HepG2 (cell line): Measurements from ENCODE around the gene GRM2. TPM values are rescaled to one million over a fixed set of nuclear protein-coding genes. Genes with fewer than 3 reads are reported as not detected.
A peak's percentile ranks its signal among the peaks of the same experiment; 100 is the strongest.

ENCODE experiments used
- ATAD3A ChIP-seq: sonication (generic); formaldehyde crosslinking; IDR thresholded peaks from 2 replicates; pipeline ENCODE4 v1.4.0; 2020; ENCODE audit warnings: missing genetic modification reagents
- ATM ChIP-seq: fragments of 450-650 bp; IDR thresholded peaks from 2 replicates; pipeline ENCODE4 v1.7.1; 2017; ENCODE audit warnings: mild to moderate bottlenecking, borderline replicate concordance
- FOXA3 ChIP-seq: IDR thresholded peaks from 2 replicates; pipeline ENCODE4 v1.6.1; 2016; ENCODE audit warnings: missing genetic modification reagents, missing compliant biosample characterization
- HOXA5 ChIP-seq: sonication (generic); formaldehyde crosslinking; IDR thresholded peaks from 2 replicates; pipeline ENCODE4 v1.4.0; 2020; ENCODE audit warnings: missing genetic modification reagents
- MEF2D ChIP-seq: sonication (generic); formaldehyde crosslinking; IDR thresholded peaks from 2 replicates; pipeline ENCODE4 v1.5.1; 2020; ENCODE audit warnings: mild to moderate bottlenecking, missing genetic modification reagents
- MIER3 ChIP-seq: IDR thresholded peaks from 2 replicates; pipeline ENCODE4 v1.6.1; 2016; ENCODE audit warnings: missing compliant biosample characterization, borderline replicate concordance
- MYC ChIP-seq: sonication (generic); formaldehyde crosslinking; IDR thresholded peaks from 2 replicates; pipeline ENCODE4 v1.9.0; 2021; ENCODE audit warnings: missing genetic modification reagents, borderline replicate concordance
- NFRKB ChIP-seq: fragments of 450-650 bp; IDR thresholded peaks from 2 replicates; pipeline ENCODE4 v1.6.1; 2017
- RBM22 ChIP-seq: fragments of 200-400 bp; formaldehyde crosslinking; optimal IDR thresholded peaks from 2 replicates; pipeline ENCODE3; 2017; ENCODE audit warnings: mild to moderate bottlenecking, low read length, moderate library complexity
- SIN3B ChIP-seq: fragments of 150-350 bp; IDR thresholded peaks from 2 replicates; pipeline ENCODE4 v1.6.1; 2014; ENCODE audit warnings: low read length
- SIX4 ChIP-seq: sonication (generic); formaldehyde crosslinking; IDR thresholded peaks from 2 replicates; pipeline ENCODE4 v1.4.0; 2020; ENCODE audit warnings: missing genetic modification reagents
- STAG1 ChIP-seq: sonication (generic); formaldehyde crosslinking; IDR thresholded peaks from 2 replicates; pipeline ENCODE4 v1.4.0; 2020; ENCODE audit warnings: missing genetic modification reagents
- STAT5B ChIP-seq: sonication (generic); formaldehyde crosslinking; IDR thresholded peaks from 2 replicates; pipeline ENCODE4 v1.4.0; 2020; ENCODE audit warnings: missing genetic modification reagents
- SUZ12 ChIP-seq: fragments of 150-350 bp; IDR thresholded peaks from 2 replicates; pipeline ENCODE4 v1.6.1; 2014; ENCODE audit warnings: low read depth, low read length
- ZFP36L2 ChIP-seq: sonication (generic); formaldehyde crosslinking; IDR thresholded peaks from 2 replicates; pipeline ENCODE4 v1.4.0; 2020; ENCODE audit warnings: missing genetic modification reagents
- ZIK1 ChIP-seq: sonication (generic); formaldehyde crosslinking; IDR thresholded peaks from 2 replicates; pipeline ENCODE4 v1.5.0; 2020; ENCODE audit warnings: mild to moderate bottlenecking, low read depth, missing genetic modification reagents, borderline replicate concordance
- ZNF430 ChIP-seq: sonication (generic); formaldehyde crosslinking; IDR thresholded peaks from 2 replicates; pipeline ENCODE4 v1.9.0; 2021; ENCODE audit warnings: mild to moderate bottlenecking, missing genetic modification reagents
- ZNF556 ChIP-seq: sonication (generic); formaldehyde crosslinking; IDR thresholded peaks from 2 replicates; pipeline ENCODE4 v1.4.0; 2020; ENCODE audit warnings: mild to moderate bottlenecking, missing genetic modification reagents, borderline replicate concordance
- ZSCAN9 ChIP-seq: IDR thresholded peaks from 2 replicates; pipeline ENCODE4 v1.6.1; 2016; ENCODE audit warnings: borderline replicate concordance
- polyA plus RNA-seq, 8 experiments: library from polyadenylated mRNA; depleted of rRNA in 3 of 8; stranded (reverse) in 7 of 8; unstranded in 1 of 8; fragments of >200 nt; fragmentation: Illumina TruSeq in 4 of 8; extraction: Trizol in 4 of 8; gene quantifications; 2 replicates each; pipeline versions ENCODE4 v1.2.1 to v1.2.3, GENCODE V29; 2011 to 2016; ENCODE audit warnings: low read depth in 4 of 8, missing spikeins in 1 of 8, mixed read lengths in 1 of 8; ENCODE audit not compliant: insufficient read depth in 1 of 8
- total RNA-seq, 5 experiments: library from RNA; depleted of rRNA; stranded (reverse); fragments of >200 nt; fragmentation: Illumina TruSeq; extraction: Trizol; gene quantifications; 2 replicates each; pipeline ENCODE4 v1.2.3, GENCODE V29; 2016; ENCODE audit warnings: low read depth in 1 of 5
- TF ChIP-seq, protein P1 (sequence below): sonication (generic); formaldehyde crosslinking; IDR thresholded peaks from 2 replicates; pipeline ENCODE4 v1.5.0; 2020; ENCODE audit warnings: missing genetic modification reagents
- TF ChIP-seq, protein P2 (sequence below): sonication (generic); formaldehyde crosslinking; IDR thresholded peaks from 2 replicates; pipeline ENCODE4 v1.8.1; 2023; ENCODE audit warnings: mild to moderate bottlenecking, moderate library complexity, missing genetic modification reagents
- TF ChIP-seq, protein P3 (sequence below): sonication (generic); formaldehyde crosslinking; IDR thresholded peaks from 2 replicates; pipeline ENCODE4 v1.4.0; 2020; ENCODE audit warnings: mild to moderate bottlenecking, missing genetic modification reagents
- TF ChIP-seq, protein P4 (sequence below): sonication (generic); formaldehyde crosslinking; IDR thresholded peaks from 2 replicates; pipeline ENCODE4 v1.4.0; 2020; ENCODE audit warnings: low read depth, mild to moderate bottlenecking, missing genetic modification reagents
- TF ChIP-seq, protein P5 (sequence below): IDR thresholded peaks from 2 replicates; pipeline ENCODE4 v1.6.1; 2018; ENCODE audit warnings: missing genetic modification reagents
- TF ChIP-seq, protein P6 (sequence below): sonication (generic); formaldehyde crosslinking; IDR thresholded peaks from 2 replicates; pipeline ENCODE4 v1.4.0; 2020; ENCODE audit warnings: missing genetic modification reagents; ENCODE audit errors: not compliant biosample characterization

The GRM2 gene
- total and polyA plus RNA-seq, 2 of the 13 experiments (the other 11 are each of a cell fraction or from before 2014, with no cell fraction given), result 0.04 to 0.07 TPM

DNA sequence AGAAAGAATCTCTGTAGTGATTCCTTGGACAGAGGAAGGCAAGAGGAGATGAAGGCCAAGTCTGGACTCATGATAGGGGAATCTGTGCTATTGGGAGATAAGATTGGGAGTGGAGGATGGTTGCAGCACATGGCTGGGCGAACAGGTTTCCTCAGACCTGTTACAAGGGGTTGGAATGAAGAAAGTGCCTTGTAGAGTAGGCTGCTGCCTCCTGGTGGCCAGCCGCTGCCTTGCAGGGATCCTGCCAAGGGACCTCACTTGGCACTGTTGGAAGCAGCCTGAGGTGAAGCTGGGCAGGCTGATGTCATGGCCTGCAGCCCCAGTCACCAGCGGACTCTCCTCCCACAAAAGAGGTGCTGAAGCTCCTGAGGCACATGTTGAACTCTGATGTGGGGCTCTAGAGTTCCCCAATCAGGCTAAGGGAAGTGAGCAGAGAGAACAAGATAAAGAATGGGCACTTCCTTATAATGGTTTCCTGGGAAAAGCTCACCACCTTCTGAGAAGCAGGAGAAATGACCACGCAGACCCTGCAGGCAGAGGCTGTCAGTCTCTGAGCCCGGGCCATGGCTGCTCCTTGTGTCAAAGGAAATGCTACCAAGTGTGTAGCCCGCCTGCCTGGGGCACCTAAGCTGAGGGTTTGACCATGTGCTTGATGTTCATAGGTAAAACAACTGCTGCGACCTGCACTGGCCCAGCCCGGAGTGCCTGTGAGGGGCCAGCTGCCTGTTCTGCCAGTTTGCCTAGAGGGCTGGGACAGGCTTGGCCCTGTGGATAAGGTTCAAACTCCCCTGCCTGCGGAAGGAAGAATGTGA lies 37.4 kb upstream of the GRM2 start (continued):
- TF ChIP-seq STAT5B (CRISPR knock-in tag) (no peak), HOXA5 (CRISPR knock-in tag) (0 out of 2 replicates have a peak, but pooled peaks have one; percentile 44), SUZ12 (no peak), FOXA3 (CRISPR knock-in tag) (peak; percentile 41; the same call in 1 of the 2 replicates), MYC (CRISPR knock-in tag) (peak; percentile 67), STAG1 (CRISPR knock-in tag) (peak; percentile 75), ATAD3A (no peak), SIX4 (no peak), NFRKB (no peak), RBM22 (no peak), ZSCAN9 (CRISPR knock-in tag) (no peak), ZIK1 (CRISPR knock-in tag) (no peak), MEF2D (no peak), ATM (no peak), ZNF430 (no peak), ZFP36L2 (CRISPR knock-in tag) (no peak), MIER3 (CRISPR knock-in tag) (peak; percentile 48; the same call in 1 of the 2 replicates), ZNF556 (CRISPR knock-in tag) (no peak), SIN3B (no peak)
- TF ChIP-seq, protein P1, sequence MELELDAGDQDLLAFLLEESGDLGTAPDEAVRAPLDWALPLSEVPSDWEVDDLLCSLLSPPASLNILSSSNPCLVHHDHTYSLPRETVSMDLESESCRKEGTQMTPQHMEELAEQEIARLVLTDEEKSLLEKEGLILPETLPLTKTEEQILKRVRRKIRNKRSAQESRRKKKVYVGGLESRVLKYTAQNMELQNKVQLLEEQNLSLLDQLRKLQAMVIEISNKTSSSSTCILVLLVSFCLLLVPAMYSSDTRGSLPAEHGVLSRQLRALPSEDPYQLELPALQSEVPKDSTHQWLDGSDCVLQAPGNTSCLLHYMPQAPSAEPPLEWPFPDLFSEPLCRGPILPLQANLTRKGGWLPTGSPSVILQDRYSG (CRISPR knock-in tag), result no peak
- TF ChIP-seq, protein P2, sequence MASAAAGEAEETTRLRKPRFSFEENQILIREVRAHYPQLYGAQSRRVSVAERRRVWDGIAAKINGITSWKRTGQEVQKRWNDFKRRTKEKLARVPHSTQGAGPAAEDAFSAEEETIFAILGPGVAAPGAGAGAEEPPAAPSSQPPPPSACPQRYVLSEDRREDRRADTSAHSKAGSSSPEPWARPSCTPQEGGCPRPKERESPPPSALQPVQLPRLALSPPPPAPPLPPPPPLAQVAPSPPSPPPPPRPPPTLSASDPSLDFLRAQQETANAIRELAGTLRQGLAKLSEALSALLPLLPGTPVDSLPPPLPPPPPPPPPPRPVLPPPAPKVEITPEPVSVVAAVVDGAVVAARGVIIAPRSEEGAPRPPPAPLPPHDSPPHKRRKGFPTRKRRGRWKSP, result no peak
- TF ChIP-seq, protein P3, sequence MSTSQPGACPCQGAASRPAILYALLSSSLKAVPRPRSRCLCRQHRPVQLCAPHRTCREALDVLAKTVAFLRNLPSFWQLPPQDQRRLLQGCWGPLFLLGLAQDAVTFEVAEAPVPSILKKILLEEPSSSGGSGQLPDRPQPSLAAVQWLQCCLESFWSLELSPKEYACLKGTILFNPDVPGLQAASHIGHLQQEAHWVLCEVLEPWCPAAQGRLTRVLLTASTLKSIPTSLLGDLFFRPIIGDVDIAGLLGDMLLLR (CRISPR knock-in tag), result no peak
- TF ChIP-seq, protein P4, sequence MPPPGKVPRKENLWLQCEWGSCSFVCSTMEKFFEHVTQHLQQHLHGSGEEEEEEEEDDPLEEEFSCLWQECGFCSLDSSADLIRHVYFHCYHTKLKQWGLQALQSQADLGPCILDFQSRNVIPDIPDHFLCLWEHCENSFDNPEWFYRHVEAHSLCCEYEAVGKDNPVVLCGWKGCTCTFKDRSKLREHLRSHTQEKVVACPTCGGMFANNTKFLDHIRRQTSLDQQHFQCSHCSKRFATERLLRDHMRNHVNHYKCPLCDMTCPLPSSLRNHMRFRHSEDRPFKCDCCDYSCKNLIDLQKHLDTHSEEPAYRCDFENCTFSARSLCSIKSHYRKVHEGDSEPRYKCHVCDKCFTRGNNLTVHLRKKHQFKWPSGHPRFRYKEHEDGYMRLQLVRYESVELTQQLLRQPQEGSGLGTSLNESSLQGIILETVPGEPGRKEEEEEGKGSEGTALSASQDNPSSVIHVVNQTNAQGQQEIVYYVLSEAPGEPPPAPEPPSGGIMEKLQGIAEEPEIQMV (CRISPR knock-in tag), result no peak
- TF ChIP-seq, protein P5, sequence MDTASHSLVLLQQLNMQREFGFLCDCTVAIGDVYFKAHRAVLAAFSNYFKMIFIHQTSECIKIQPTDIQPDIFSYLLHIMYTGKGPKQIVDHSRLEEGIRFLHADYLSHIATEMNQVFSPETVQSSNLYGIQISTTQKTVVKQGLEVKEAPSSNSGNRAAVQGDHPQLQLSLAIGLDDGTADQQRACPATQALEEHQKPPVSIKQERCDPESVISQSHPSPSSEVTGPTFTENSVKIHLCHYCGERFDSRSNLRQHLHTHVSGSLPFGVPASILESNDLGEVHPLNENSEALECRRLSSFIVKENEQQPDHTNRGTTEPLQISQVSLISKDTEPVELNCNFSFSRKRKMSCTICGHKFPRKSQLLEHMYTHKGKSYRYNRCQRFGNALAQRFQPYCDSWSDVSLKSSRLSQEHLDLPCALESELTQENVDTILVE (CRISPR knock-in tag), result peak; percentile 73; the same call in 1 of the 2 replicates
- TF ChIP-seq, protein P6, sequence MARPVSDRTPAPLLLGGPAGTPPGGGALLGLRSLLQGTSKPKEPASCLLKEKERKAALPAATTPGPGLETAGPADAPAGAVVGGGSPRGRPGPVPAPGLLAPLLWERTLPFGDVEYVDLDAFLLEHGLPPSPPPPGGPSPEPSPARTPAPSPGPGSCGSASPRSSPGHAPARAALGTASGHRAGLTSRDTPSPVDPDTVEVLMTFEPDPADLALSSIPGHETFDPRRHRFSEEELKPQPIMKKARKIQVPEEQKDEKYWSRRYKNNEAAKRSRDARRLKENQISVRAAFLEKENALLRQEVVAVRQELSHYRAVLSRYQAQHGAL (CRISPR knock-in tag), result no peak
